GM12878 (cell line): ENCODE data around the gene APBA3. TPM values are rescaled to one million over a fixed set of nuclear protein-coding genes. Genes with fewer than 3 reads are reported as not detected.
A peak's percentile ranks its signal among the peaks of the same experiment; 100 is the strongest.

ENCODE experiments used
- EGR1 ChIP-seq, 2 experiments: IDR thresholded peaks; 1 replicate in 1 of 2; 2 replicates in 1 of 2; pipeline ENCODE4 v1.6.1; 2011 to 2012; ENCODE audit warnings: low read depth in 2 of 2, low read length in 2 of 2, borderline replicate concordance in 1 of 2, mild to moderate bottlenecking in 1 of 2, moderate library complexity in 1 of 2
- polyA plus RNA-seq, 11 experiments: library from polyadenylated mRNA; depleted of rRNA in 4 of 11; unstranded in 6 of 11; stranded (reverse) in 5 of 11; fragments of >200 nt; fragmentation: Nextera tagmentation in 4 of 11; fragmentation: Illumina TruSeq in 1 of 11; extraction: Ambion mirVana in 4 of 11; extraction: Trizol in 1 of 11; gene quantifications; 1 replicate in 1 of 11; 2 replicates in 10 of 11; pipeline versions ENCODE4 v1.2.1 to v1.2.3, GENCODE V29; 2011 to 2016; ENCODE audit warnings: inconsistent platforms in 2 of 11, missing spikeins in 2 of 11, low read depth in 1 of 11
- total RNA-seq, 4 experiments: library from RNA; depleted of rRNA in 3 of 4; stranded (reverse); fragments of >200 nt in 3 of 4; fragmentation: Illumina TruSeq in 1 of 4; extraction: Trizol in 1 of 4; gene quantifications; 2 replicates each; pipeline versions ENCODE4 v1.2.1 to v1.2.3, GENCODE V29; 2013 to 2021
- TF ChIP-seq, protein P1 (sequence below): fragments of 450-650 bp; IDR thresholded peaks from 2 replicates; pipeline ENCODE4 v1.6.1; 2017; ENCODE audit warnings: mild to moderate bottlenecking, moderate library complexity
- TF ChIP-seq, protein P2 (sequence below): fragments of 450-650 bp; IDR thresholded peaks from 2 replicates; pipeline ENCODE4 v1.6.1; 2017; ENCODE audit warnings: mild to moderate bottlenecking, moderate library complexity

The APBA3 gene
- total and polyA plus RNA-seq, 10 of the 15 experiments (the other 5 are each of a cell fraction or from before 2014, with no cell fraction given): 0.31 to 36.4 (median 18.3) TPM

- TF ChIP-seq, protein P1, sequence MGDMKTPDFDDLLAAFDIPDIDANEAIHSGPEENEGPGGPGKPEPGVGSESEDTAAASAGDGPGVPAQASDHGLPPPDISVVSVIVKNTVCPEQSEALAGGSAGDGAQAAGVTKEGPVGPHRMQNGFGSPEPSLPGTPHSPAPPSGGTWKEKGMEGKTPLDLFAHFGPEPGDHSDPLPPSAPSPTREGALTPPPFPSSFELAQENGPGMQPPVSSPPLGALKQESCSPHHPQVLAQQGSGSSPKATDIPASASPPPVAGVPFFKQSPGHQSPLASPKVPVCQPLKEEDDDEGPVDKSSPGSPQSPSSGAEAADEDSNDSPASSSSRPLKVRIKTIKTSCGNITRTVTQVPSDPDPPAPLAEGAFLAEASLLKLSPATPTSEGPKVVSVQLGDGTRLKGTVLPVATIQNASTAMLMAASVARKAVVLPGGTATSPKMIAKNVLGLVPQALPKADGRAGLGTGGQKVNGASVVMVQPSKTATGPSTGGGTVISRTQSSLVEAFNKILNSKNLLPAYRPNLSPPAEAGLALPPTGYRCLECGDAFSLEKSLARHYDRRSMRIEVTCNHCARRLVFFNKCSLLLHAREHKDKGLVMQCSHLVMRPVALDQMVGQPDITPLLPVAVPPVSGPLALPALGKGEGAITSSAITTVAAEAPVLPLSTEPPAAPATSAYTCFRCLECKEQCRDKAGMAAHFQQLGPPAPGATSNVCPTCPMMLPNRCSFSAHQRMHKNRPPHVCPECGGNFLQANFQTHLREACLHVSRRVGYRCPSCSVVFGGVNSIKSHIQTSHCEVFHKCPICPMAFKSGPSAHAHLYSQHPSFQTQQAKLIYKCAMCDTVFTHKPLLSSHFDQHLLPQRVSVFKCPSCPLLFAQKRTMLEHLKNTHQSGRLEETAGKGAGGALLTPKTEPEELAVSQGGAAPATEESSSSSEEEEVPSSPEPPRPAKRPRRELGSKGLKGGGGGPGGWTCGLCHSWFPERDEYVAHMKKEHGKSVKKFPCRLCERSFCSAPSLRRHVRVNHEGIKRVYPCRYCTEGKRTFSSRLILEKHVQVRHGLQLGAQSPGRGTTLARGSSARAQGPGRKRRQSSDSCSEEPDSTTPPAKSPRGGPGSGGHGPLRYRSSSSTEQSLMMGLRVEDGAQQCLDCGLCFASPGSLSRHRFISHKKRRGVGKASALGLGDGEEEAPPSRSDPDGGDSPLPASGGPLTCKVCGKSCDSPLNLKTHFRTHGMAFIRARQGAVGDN: peak; percentile 61; the same call in 1 of the 2 replicates
- TF ChIP-seq EGR1 (IDR thresholded peaks at IDR 0.05; ENCODE audit: borderline replicate concordance in 1 of 2, low read depth in 2 of 2, low read length in 2 of 2): peak in 1 of 2 experiments; percentile 88; a peak in 2 of 3 replicates
- TF ChIP-seq, protein P2, sequence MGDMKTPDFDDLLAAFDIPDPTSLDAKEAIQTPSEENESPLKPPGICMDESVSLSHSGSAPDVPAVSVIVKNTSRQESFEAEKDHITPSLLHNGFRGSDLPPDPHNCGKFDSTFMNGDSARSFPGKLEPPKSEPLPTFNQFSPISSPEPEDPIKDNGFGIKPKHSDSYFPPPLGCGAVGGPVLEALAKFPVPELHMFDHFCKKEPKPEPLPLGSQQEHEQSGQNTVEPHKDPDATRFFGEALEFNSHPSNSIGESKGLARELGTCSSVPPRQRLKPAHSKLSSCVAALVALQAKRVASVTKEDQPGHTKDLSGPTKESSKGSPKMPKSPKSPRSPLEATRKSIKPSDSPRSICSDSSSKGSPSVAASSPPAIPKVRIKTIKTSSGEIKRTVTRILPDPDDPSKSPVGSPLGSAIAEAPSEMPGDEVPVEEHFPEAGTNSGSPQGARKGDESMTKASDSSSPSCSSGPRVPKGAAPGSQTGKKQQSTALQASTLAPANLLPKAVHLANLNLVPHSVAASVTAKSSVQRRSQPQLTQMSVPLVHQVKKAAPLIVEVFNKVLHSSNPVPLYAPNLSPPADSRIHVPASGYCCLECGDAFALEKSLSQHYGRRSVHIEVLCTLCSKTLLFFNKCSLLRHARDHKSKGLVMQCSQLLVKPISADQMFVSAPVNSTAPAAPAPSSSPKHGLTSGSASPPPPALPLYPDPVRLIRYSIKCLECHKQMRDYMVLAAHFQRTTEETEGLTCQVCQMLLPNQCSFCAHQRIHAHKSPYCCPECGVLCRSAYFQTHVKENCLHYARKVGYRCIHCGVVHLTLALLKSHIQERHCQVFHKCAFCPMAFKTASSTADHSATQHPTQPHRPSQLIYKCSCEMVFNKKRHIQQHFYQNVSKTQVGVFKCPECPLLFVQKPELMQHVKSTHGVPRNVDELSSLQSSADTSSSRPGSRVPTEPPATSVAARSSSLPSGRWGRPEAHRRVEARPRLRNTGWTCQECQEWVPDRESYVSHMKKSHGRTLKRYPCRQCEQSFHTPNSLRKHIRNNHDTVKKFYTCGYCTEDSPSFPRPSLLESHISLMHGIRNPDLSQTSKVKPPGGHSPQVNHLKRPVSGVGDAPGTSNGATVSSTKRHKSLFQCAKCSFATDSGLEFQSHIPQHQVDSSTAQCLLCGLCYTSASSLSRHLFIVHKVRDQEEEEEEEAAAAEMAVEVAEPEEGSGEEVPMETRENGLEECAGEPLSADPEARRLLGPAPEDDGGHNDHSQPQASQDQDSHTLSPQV: no peak
Observed at GRCh38 chr19:3761382-3762129, at the start of gene APBA3 (continued).
